Measurements from ENCODE around the gene NFIX. TPM values are rescaled to one million over a fixed set of nuclear protein-coding genes. Genes with fewer than 3 reads are reported as not detected.

NFIX gene
- total and polyA plus RNA-seq, 2 donors (not counting 3 experiments of a cell fraction or from before 2014, with no cell fraction given): 9.8 to 37.7 TPM

DNA sequence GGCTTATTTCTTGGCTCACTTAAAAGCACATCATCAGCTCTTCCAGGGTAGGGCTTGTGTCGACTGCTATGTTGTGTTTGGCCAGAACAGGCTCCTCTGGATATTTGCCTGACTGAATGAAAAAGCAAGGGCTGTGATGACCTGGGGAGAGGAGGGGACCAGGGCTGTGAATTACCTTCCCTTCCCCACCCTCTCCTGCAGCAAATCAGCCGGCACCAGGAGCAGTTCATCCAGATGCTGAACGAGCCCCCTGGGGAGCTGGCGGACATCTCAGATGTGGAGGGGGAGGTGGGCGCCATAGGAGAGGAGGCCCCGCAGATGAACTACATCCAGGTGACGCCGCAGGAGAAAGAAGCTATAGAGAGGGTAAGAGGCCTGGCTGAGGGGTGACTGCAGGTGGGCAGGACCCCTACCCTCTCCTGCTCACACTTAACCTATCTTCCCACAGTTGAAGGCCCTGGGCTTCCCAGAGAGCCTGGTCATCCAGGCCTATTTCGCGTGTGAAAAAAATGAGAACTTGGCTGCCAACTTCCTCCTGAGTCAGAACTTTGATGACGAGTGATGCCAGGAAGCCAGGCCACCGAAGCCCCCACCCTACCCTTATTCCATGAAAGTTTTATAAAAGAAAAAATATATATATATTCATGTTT is 42.7 kb upstream of the NFIX start:
- DNase-seq (ENCODE audit: low read depth, low spot score) (peak; percentile 86), FAIRE-seq (peak; percentile 90)
- H3K9ac ChIP-seq (replicated peaks; ENCODE audit: extremely low read depth, insufficient read depth, low read length): peak overlapping the region; percentile 71
- H3K9me1 ChIP-seq (replicated peaks; ENCODE audit: control insufficient read depth, extremely low read depth, insufficient read depth, low read length): no peaks in the 10 kb centered on the region
- TF ChIP-seq FOS (IDR thresholded peaks at IDR 0.05; ENCODE audit: borderline replicate concordance, insufficient read depth, low read length) (peak; percentile 63), JUN (IDR thresholded peaks at IDR 0.05; ENCODE audit: borderline replicate concordance, insufficient read depth, insufficient read length, low read depth) (peak; percentile 43), POLR2AphosphoS5 (IDR thresholded peaks at IDR 0.05; ENCODE audit: insufficient read depth, low read depth, low read length) (no peak), EZH2 (IDR thresholded peaks at IDR 0.05; ENCODE audit: borderline replicate concordance, low read depth, low read length, severe bottlenecking) (no peak), POLR2A (IDR thresholded peaks at IDR 0.05; ENCODE audit: low read depth, low read length) (no peak), GATA2 (IDR thresholded peaks at IDR 0.05; ENCODE audit: insufficient read depth, insufficient read length, low read depth, low read length) (no peak), MYC (IDR thresholded peaks at IDR 0.05; ENCODE audit: low read depth, low read length) (no peak)
- TF ChIP-seq, protein P1, sequence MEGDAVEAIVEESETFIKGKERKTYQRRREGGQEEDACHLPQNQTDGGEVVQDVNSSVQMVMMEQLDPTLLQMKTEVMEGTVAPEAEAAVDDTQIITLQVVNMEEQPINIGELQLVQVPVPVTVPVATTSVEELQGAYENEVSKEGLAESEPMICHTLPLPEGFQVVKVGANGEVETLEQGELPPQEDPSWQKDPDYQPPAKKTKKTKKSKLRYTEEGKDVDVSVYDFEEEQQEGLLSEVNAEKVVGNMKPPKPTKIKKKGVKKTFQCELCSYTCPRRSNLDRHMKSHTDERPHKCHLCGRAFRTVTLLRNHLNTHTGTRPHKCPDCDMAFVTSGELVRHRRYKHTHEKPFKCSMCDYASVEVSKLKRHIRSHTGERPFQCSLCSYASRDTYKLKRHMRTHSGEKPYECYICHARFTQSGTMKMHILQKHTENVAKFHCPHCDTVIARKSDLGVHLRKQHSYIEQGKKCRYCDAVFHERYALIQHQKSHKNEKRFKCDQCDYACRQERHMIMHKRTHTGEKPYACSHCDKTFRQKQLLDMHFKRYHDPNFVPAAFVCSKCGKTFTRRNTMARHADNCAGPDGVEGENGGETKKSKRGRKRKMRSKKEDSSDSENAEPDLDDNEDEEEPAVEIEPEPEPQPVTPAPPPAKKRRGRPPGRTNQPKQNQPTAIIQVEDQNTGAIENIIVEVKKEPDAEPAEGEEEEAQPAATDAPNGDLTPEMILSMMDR (IDR thresholded peaks at IDR 0.05; ENCODE audit: extremely low read depth in 1 of 2, insufficient read depth in 1 of 2, low read depth in 1 of 2, low read length in 2 of 2): no peak
- TF ChIP-seq, protein P2, sequence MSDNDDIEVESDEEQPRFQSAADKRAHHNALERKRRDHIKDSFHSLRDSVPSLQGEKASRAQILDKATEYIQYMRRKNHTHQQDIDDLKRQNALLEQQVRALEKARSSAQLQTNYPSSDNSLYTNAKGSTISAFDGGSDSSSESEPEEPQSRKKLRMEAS (IDR thresholded peaks at IDR 0.05; ENCODE audit: insufficient read depth, insufficient read length): no peak
- H3K4me3 ChIP-seq (replicated peaks in 1 of 3; ENCODE audit: insufficient read depth in 1 of 3, low read depth in 1 of 3, low read length in 3 of 3): no peak overlapping the region
- H2AFZ ChIP-seq (ENCODE audit: low read depth, low read length): no peak overlapping the region
- dilution Hi-C loops (cut with MboI; ENCODE audit: extremely low pct_ligation_motif_present, low sequenced_read_pairs) (no loop called here), intact Hi-C loops (cut with micrococcal nuclease) (loop anchor here (1.0 kb wide), 1 partner anchor 7 kb away; the partner anchor contains the start of gene RAD23A)
- ChIA-PET CTCF (interaction anchor here (0.9 to 1.9 kb wide), 4 partner anchors 13 to 141 kb away, joined by 3 to 17 read pairs (median 5); no protein-coding TSS in a partner anchor), POLR2A (interaction anchor here (0.6 kb wide), 1 partner anchor 11 kb away, joined by 4 read pairs; no protein-coding TSS in a partner anchor)
- no peaks in the 10 kb centered on the region for H3K9me3 ChIP-seq (replicated peaks; ENCODE audit: control insufficient read depth, insufficient read depth, low read length)
- peak overlapping the region; percentile 97 for H3K27ac ChIP-seq (ENCODE audit: insufficient read depth, low read depth, low read length)
- H3K36me3 ChIP-seq (ENCODE audit: control insufficient read depth in 2 of 2, extremely low read depth in 1 of 2, insufficient read depth in 2 of 2, low read length in 2 of 2): peaks cover 18 to 36% of the 10 kb centered on the region in 2 experiments
- H3K4me2 ChIP-seq (ENCODE audit: insufficient read depth, low read length): peak overlapping the region; percentile 49
- no peaks in the 10 kb centered on the region for H4K20me1 ChIP-seq (replicated peaks; ENCODE audit: control insufficient read depth, extremely low read depth, insufficient read depth, low read length)
- BruUV-seq (replicated peaks): no TSS peak
- H3K27me3 ChIP-seq (ENCODE audit: control insufficient read depth in 2 of 2, insufficient read depth in 2 of 2, low read length in 2 of 2): no peaks in the 10 kb centered on the region
- H3K79me2 ChIP-seq (ENCODE audit: control insufficient read depth, insufficient read depth, low read length): peaks cover 54% of the 10 kb centered on the region
- H3K4me1 ChIP-seq (ENCODE audit: control insufficient read depth, extremely low read depth, insufficient read depth, low read length): peaks cover 38% of the 10 kb centered on the region

Measured in endothelial cell of umbilical vein (primary cell).